Endothelial cell (in vitro differentiated cells): Measurements from ENCODE around the gene TRIM23. TPM values are rescaled to one million over a fixed set of nuclear protein-coding genes. Genes with fewer than 3 reads are reported as not detected.
A peak's percentile ranks its signal among the peaks of the same experiment; 100 is the strongest.
"Not testable (repeated sequence)": the region's sequence is repeated elsewhere in the genome, so short reads cannot be mapped to it uniquely, and the experiment has no call there.

Source experiments
- DNase-seq: peaks from one replicate; pipeline ENCODE4 v3.0.0; 2021; ENCODE audit warnings: low spot score
- H3K27ac Mint-ChIP-seq: one replicate; pipeline ENCODE4 v1.8.0; 2021; ENCODE audit warnings: mixed read lengths, inconsistent platforms; ENCODE audit not compliant: unreplicated experiment
- H3K27me3 Mint-ChIP-seq: one replicate; pipeline ENCODE4 v1.8.0; 2021; ENCODE audit warnings: mild to moderate bottlenecking, moderate library complexity, mixed read lengths, inconsistent platforms; ENCODE audit not compliant: unreplicated experiment
- H3K36me3 Mint-ChIP-seq: one replicate; pipeline ENCODE4 v1.8.0; 2021; ENCODE audit warnings: mild to moderate bottlenecking, low read depth, mixed read lengths, inconsistent platforms; ENCODE audit not compliant: unreplicated experiment
- H3K4me1 Mint-ChIP-seq: one replicate; pipeline ENCODE4 v1.8.0; 2021; ENCODE audit warnings: mild to moderate bottlenecking, mixed read lengths, inconsistent platforms; ENCODE audit not compliant: unreplicated experiment
- H3K4me3 Mint-ChIP-seq: one replicate; pipeline ENCODE4 v1.8.0; 2021; ENCODE audit warnings: mild to moderate bottlenecking, mixed read lengths, inconsistent platforms; ENCODE audit not compliant: unreplicated experiment
- H3K9me3 Mint-ChIP-seq: one replicate; pipeline ENCODE4 v1.8.0; 2021; ENCODE audit warnings: mixed read lengths, inconsistent platforms; ENCODE audit not compliant: unreplicated experiment
- total RNA-seq: library from RNA; stranded (reverse); fragmentation: NEBNext Ultra II Directional; extraction: Animal tissue kit (Norgen Biotek cat#: 25700); gene quantifications from one replicate; pipeline ENCODE4 v1.2.1, GENCODE V29; 2021; ENCODE audit not compliant: unreplicated experiment
- TF ChIP-seq, protein P1 (sequence below): fragments of 200-600 bp; sonication (generic); IDR thresholded peaks from one replicate; pipeline ENCODE4 v1.5.0; 2021; ENCODE audit warnings: antibody characterized with exemption; ENCODE audit not compliant: unreplicated experiment

The TRIM23 gene
- total RNA-seq, 1 donor from 2014 or later, result 12.8 TPM

DNA sequence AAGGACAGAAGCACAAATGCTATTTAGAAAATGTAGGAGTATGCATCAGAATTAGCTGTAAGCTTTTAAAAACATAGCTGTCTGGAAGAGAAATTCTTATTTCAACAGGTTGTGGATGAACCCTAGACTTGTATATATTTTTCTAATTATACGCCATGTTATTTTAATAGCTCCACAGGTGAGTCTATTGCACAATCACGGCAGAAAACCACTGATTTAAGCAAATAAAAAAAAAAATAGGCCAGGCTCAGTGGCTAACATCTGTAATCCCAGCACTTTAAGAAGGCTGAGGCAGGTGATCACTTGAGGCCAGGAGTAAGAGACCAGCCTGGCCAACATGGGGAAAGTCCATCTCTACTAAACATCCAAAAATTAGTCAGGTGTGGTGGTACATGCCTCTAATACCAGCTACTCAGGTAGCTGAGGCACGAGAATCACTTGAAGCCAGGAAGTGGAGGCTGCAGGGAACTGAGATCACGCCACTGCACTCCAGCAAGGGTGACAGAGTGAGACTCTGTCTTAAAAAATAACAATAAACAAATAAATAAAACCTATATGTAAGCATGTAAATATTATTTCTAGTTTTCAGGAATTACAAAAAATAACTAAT, 11.7 kb downstream of the TRIM23 start:
- H3K4me1 Mint-ChIP-seq, result no peaks in the 10 kb centered on the region
- no peak overlapping the region for H3K4me3 Mint-ChIP-seq
- H3K27ac Mint-ChIP-seq, result no peak overlapping the region
- no peak for DNase-seq
- no peaks in the 10 kb centered on the region for H3K27me3 Mint-ChIP-seq
- peaks cover 16% of the 10 kb centered on the region for H3K36me3 Mint-ChIP-seq
- TF ChIP-seq, protein P1, sequence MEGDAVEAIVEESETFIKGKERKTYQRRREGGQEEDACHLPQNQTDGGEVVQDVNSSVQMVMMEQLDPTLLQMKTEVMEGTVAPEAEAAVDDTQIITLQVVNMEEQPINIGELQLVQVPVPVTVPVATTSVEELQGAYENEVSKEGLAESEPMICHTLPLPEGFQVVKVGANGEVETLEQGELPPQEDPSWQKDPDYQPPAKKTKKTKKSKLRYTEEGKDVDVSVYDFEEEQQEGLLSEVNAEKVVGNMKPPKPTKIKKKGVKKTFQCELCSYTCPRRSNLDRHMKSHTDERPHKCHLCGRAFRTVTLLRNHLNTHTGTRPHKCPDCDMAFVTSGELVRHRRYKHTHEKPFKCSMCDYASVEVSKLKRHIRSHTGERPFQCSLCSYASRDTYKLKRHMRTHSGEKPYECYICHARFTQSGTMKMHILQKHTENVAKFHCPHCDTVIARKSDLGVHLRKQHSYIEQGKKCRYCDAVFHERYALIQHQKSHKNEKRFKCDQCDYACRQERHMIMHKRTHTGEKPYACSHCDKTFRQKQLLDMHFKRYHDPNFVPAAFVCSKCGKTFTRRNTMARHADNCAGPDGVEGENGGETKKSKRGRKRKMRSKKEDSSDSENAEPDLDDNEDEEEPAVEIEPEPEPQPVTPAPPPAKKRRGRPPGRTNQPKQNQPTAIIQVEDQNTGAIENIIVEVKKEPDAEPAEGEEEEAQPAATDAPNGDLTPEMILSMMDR, result no peak
- H3K9me3 Mint-ChIP-seq, result no peaks in the 10 kb centered on the region

DNA sequence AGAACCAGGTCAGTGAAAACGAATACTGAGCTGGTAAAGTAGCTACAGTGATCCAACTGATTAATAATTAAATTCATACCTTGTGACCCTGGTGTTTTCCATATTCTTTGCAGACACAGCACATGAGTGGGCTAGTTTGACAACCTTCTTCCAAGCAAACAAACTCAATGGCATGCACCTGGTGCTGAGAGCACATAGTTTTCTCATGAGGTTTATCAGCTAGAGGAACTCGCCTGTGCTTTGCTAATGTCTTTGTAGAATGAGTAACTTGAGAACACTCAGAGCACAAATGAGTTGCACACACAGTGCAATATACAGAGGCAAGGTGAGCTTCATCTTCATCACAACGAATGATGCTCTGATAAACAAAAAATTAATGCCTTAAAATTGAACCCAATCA, 12.6 kb downstream of the TRIM23 start:
- H3K4me3 Mint-ChIP-seq, result no peak overlapping the region
- no peaks in the 10 kb centered on the region for H3K27me3 Mint-ChIP-seq
- no peaks in the 10 kb centered on the region for H3K9me3 Mint-ChIP-seq
- H3K36me3 Mint-ChIP-seq, result peaks cover 21% of the 10 kb centered on the region
- H3K4me1 Mint-ChIP-seq, result no peaks in the 10 kb centered on the region
- H3K27ac Mint-ChIP-seq, result no peak overlapping the region
- no peak for DNase-seq
- TF ChIP-seq, protein P1, result no peak

DNA sequence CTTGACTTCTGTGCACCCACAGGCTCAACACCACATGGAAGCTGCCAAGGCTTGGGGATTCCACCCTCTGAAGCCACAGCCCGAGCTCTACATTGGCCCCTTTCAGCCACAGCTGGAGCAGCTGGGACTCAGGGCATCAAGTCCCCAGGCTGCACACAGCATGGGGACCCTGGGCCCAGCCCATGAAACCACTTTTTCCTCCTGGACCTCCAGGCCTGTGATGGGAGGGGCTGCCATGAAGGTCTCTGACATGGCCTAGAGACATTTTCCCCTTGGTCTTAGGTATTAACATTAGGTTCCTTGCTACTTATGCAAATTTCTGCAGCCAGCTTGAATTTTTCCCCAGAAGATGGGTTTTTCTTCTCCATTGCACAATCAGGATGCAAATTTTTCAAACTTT, 22.4 kb downstream of the TRIM23 start:
- H3K27me3 Mint-ChIP-seq, H3K27ac Mint-ChIP-seq, DNase-seq, H3K4me1 Mint-ChIP-seq: not testable (repeated sequence)
- Mint-ChIP-seq H3K9me3 (peaks cover 16% of the 10 kb centered on the region), H3K4me3 (peak overlapping the region; percentile 87), H3K36me3 (peaks cover 64% of the 10 kb centered on the region)

DNA sequence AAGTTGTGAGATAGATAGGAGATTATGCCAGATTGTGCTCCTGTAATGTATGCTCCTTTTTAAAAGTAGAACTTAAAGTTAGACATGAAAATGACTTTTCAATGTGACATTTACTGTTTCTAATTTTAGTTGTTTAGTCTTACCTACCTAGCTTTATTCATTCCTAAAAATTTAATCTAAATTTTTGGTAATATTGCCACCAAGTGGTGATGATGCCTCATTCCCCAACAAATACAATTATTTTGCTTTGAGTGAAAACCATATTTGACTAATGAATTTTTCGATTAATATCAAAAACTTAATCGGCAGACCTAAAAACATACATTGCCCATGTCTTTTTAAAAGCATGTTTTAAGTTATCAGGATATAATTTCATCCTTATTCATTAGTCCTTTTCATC, 35.4 kb downstream of the TRIM23 start:
- Mint-ChIP-seq H3K4me1 (no peaks in the 10 kb centered on the region), H3K36me3 (peaks cover 24% of the 10 kb centered on the region), H3K27ac (no peak overlapping the region), H3K27me3 (no peaks in the 10 kb centered on the region), H3K4me3 (no peak overlapping the region), H3K9me3 (no peaks in the 10 kb centered on the region)
- TF ChIP-seq, protein P1, result no peak
- DNase-seq, result no peak

DNA sequence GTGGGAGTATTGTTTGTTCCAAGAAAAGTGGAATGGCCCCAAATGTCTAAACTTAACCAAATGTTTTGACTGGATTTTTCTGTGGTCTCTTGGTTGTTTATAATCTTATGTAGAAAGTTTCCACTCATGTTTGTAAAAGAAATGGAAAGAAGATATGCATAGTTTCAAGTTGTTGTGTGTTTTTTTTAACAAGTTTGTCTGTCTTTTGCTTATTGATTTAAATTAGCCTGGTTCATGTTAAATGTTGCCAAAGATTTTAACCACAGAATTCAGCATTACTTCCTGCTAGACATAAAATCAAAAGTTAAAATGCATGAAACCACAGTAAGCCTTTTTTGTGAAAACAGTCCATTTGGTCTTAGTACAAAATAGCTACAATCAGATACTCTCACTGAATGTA, 47.0 kb downstream of the TRIM23 start:
- no peak overlapping the region for H3K27ac Mint-ChIP-seq
- TF ChIP-seq, protein P1, result no peak

More for the DNA sequence above, 47.0 kb downstream of the TRIM23 start:
- Mint-ChIP-seq H3K4me1 (no peaks in the 10 kb centered on the region), H3K9me3 (no peaks in the 10 kb centered on the region), H3K36me3 (peaks cover 21% of the 10 kb centered on the region), H3K27me3 (no peaks in the 10 kb centered on the region), H3K4me3 (no peak overlapping the region)
- no peak for DNase-seq
